NCI-H2081 (cell line): ENCODE measurements around the gene AFAP1.

Source experiments
- DNase-seq, 2 experiments: peaks; one replicate each; lab custom pipeline; 2025; lab: John Stamatoyannopoulos, UW

The AFAP1 gene

DNA sequence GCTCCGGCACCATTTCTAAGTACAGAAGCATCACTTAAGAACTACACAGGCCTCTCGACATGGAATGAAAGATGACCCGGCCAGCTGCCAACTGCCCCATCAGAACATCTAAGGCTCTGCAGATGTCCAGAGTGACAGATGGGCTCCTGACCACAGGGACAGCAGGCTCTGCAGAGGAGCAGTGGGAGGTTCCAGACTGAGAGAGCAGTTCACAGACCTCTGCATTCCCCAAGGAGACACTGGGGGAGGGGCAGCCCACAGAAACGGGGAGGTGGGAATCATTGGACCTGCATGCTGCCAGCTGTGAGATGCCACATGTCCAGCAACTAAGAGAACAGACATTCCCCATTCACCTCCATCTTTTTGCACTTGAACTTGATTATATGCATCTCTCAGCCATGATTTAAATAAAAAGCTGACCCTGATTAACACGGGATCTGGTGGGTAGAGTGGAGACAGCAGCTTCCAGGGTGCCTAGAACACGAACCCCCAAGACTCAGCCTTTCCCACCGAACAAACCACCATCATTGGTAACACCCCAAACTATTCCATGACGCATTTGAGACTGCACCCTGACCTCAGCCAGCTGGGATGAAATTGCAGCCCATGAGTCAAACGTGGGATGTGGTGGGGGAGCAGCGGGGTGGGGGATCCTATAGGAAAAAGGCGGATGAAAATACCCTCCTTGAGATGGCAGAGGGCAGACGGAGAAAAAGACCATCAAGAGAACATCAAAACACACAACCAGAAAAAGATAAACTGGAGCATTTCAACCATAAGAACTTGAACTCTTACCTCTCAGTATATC lies 47.2 kb downstream of the AFAP1 start:
- DNase-seq, result no peak

DNA sequence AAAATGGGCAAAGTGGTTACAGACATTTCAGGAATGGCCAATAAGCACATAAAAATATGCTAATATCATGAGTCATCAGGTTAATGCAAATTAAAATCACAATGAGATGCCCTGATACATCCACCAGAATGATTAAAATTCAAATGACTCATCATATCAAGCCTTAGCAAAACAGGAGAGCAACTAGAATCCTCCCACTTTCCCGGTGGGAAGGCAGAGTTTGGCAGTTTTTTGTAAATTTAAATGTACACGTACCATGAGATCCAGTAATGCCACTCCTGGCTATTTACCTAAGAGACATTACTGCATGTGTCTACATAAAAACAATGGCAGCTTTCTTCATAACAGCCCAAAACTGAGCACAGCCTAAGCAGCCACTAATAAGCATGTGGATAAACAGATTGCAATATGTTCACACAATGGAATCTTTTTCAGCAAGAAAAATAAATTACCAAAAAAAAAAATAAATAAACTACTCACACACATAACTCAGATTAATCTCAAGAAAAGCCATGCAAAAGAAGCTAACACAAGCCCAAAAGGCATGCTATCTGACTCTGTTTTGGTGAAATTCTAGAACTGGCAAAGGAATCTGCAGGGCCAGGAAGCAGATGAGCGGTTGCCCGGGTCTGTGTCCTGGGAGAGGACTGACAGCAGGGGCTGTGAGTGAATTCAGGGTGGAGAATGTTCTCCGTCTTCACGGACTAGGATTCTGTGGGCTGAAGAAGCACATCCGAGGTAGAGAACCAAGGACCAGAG lies 48.8 kb downstream of the AFAP1 start:
- DNase-seq, result peak in 1 of 2 experiments; percentile 41

DNA sequence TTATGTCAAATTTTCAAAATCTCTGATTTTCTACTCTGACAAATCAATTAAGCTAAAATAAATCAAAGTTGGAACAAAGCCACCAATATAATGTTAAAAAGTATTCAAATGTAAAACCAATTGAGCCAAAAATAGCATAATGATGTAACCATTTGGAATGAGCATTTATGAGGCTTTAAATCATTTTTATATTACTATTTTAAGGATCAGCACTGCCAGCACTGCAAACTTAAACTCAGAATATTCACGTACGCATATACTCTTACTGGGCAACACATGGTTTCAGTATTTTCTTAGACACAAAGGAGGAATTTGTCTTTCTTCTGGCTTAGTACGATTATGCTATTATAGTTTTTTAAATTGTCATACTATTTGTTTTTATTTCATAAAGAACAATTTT lies 52.2 kb downstream of the AFAP1 start:
- no peak for DNase-seq

DNA sequence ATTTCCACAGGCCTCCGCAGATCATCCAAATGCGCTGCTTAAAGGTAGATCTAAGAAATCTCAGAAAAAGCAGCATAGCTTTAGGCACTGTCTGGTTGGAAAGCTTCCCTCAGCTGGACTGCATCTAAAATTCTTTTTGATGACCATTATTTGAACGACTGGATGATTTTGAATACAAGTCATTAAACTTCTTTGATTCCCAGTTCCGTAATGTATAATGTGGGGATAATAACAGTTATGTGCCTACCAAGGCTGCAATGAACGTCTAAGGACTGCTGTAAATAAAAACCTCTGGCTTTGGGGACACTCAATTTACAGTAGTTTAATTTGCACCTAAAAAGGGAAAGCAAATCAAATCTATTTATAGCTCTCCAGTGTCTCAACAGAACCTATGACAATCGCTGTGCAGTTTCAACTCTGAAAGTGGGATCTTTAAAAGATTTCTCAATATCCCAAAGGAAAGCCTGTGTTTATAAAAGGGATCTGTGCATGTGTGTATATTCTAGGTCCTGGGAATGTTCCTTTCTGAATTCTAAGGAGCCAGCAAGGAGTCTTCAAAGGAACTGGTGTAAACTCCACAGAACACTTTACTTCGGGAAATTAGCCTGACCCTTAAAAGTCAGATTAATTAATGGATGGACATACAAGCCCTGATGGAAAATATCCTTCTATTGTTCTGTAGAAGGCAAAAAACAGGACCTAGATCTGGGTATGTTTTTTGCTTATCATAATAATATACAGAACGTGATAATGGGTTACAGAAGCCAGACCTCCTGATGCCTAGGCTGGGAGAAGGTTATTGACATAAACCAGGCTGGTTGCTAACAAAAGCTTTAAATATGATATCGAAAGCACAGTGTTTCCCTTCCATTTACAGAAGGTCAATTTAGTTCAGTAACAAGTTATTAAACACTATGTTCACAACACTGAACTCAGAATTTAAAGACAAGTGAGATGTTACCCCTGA lies 53.4 kb downstream of the AFAP1 start:
- DNase-seq, result peak in 1 of 2 experiments; percentile 27

DNA sequence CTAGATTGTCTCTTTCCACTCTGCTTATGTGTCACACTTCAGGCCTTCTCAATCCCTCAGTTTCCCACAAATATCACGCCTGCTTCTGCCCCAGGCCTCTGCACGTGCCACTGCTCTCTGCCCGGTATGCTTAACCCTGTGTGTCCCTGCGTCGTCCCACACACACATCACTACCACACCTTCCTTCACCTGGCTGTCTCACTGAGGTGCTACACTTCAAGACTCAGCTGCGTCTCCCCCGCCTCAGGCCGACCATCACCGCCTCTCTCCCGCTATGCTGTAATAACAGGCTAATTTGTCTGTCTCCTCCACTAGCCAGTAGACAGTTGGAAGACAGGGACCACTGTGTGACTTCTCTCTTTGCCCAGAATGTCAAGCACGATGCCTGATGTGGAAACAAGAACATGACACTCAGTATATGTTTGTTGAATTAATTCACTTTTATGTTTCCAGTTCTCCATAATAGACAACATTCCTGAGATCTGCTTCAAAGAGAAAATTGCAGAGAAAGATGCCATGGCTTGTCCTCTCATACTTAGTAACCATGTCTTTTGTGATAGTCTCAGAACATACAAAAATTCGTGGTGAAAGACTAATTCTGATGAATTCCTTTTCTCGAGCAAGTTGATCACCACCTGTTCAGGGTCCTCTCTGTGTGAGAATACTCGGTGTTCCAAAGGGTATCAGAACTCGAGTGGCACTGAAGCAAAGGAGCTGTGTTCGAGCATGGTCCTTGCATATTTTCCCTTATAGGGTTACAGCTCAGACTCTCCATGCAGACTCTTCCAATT lies 54.2 kb downstream of the AFAP1 start:
- no peak for DNase-seq

DNA sequence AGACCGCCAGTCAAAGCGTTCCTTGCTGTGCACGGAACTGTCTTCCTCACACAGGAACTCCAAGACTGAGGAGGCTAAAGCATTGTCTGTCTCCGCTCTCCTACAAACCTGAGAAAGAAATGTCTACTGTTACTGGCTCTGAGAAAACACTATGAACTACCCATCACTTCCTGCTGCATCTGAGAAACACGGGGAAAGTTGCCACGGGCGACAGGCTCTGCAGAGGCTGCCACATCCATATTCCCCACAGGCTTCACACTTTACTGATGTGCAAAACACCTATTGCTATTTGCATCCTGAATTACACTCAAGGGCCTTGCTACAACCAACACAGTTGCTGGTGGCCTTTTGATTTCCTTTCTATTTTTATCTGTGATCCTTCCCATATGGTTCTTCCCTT lies 59.0 kb downstream of the AFAP1 start:
- DNase-seq, result no peak

DNA sequence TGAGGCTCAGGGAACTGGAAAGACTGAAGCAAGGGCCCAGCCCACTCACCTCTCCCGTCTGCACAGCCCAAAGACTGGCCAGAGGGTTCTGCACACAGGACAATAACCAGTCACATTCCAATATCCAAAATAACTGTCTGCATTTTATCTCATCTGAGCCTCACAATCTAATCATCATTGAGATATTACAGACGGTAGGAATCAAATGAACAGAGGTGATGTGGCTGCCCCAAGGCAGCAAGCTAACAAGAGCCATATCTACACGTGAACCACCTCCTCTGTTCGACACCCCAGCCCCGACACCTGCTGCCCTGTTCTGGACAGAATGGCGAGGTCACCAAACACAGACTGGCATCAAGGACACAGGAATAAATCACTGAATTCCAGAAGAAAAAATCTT lies 60.5 kb downstream of the AFAP1 start:
- DNase-seq, result no peak

DNA sequence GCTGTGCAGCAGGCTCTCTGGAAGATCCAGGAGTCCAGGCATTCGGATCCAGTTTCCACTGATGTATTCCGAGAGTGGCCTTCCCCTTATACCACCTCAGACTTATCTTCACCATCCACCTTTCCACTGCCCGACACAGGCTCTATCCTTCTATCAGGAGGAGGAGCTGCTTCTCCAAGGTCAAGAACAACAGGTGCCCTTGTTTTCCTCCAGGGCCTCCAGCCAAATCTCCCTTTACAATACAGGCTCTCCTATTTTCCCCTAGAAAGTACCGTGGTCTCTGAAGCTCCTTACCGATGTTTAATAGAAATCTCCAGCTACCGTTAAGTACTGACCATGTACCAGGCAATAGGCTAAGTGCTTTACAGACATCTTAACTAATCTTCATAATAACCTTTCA lies 61.3 kb downstream of the AFAP1 start:
- no peak for DNase-seq

DNA sequence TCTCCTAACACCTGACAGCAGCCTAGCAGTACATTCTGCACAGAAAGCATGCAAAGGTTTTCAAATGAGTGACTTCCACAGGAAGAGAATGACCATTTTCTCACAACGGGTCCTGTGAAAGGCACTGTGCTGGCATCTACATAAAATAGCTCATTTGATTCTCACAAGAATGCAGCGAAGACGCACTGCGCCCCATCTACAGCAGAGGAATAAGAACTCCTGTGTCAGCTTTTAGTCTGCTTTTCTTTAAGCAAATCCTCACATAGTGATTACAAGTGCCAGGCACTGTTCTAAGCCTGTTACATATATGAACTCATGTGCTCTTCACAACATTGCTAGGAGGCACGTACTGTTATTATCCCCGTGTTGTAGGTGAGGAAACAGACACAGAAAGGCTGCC lies 62.5 kb downstream of the AFAP1 start:
- no peak for DNase-seq

DNA sequence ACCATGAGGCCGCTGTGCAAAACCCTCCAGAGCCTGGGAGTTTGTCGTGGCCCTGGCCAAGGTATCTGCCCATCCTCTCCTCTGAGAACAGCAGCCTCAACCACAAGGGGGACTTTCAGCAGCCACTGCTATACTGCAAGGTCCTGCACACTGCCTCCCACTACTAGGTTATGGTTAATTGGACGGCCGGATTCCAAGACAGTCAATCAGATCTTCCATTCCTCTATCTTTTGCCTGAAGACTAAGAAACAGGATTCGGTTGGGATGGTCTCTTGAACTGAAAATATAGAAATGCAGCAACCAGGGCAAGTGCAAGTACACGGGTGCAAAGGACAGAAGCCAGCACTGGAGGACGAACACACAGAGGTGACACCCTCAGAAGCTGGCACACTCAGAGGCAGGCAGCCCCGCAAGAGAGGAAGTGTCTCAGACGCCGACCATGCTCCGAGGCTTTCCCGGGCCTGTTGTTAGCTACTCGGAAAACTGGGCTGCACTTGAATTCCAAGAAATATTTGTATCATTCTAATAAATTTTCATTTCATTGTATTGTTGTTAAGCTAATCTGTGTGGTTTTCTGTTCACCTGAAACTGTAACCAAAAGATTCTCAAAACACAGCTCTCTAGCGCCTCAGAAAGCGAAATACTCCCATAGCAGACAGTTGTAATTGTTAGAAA lies 63.3 kb downstream of the AFAP1 start:
- DNase-seq, result no peak

DNA sequence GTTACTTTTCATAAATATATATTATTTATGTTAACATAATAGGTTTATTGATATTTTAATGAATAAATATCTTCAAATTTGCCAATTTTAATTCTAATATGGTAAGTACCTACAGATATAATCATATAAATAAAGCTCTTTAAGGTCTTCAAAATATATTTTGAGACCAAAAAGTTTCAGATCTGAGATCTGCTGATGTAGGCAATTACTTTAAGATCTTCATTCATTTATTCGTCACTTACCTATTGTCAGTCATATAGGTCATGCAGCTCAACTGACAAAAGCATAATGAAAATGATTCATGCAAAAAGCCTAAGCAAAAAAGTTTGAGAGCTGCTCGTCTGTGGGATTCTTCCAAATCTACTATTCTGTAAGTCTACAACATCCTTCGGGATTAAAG lies 64.8 kb downstream of the AFAP1 start:
- DNase-seq, result no peak

DNA sequence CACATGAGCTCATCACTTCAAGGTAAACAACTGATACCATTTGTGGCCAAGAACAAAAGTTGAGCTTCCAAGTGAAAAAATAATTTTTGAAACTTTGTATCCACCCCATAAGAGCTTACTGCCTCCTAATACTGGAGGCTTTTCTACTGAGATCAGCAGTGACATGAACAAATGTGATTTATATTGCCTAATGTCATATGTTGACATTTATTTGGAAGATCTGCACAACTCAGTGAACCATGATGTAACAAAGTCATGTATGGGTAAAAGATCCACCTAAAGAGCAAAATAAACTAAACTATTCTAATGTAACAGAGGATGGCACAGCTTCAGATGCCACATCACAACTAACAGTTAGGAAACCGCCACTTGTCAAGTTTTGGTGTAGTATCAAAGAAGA lies 65.8 kb downstream of the AFAP1 start:
- DNase-seq, result no peak

DNA sequence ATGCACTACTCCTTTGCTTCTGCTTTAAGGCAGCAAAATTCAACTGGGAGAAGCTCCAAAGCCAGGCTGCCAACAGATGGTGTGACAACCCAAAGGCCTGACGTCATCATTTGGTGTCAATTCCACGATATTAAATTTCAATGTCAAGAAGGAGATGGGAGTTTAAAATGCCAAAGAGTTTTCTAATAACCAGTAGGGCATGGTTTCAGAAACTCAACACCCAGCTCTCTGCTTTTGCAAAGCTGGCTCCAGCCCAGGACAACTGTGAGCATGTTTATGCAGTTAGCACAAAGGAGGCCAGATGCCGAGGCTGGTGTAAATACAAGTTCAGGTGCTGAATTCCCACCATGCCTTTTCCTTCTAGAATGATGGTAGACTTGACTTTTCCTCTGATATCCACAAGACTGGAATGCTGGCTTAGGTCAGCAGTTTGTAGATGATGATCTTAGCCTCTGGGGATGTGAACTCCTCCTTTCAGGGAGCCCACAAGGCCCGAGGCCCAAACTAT lies 67.3 kb downstream of the AFAP1 start:
- peak; percentile 25 to 61 for DNase-seq

DNA sequence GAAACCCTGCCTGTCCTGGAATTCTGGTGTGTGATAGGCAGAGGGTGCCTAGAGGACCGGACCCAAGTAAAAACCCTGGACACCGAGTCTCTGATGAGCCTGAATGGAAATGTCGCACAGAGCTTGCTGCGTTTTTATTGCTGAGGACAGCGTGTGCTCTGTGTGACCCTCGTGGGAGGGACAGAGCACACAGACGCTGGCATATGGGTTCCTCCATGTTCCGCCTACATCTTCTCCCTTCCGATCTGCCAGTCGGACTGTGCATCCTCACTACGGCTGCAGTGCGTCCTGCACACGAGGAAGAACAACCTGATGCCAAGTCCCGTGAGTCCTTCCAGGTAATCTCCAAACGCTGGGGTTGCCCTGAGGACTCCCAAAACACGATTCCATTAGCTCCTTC lies 68.3 kb downstream of the AFAP1 start:
- DNase-seq, result no peak

DNA sequence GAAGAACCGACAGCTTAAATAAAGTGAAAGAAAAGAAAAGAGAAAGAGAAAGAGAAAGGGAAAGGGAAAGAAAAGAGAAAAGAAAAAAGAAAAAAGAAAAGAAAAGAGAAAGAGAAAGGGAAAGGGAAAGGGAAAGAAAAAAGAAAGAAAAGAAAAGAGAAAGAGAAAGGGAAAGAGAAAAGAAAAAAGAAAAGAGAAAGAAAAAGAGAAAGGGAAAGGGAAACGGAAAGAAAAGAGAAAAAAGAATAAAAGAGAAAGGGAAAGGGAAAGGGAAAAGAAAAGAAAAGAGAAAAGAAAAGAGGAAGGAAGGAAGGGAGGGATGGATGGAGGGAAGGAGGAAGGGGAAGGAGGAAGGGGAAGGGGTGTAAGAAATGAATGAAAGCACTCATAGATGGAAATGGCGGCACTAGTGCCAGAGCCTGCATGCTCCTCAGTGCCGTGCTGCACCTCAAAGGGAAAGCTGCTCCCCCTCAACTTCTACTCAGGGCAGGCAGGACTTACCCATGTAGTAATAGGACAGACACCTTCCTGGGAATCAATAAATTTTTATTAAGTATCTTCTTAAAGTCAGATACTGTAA lies 70.7 kb downstream of the AFAP1 start:
- no peak for DNase-seq

DNA sequence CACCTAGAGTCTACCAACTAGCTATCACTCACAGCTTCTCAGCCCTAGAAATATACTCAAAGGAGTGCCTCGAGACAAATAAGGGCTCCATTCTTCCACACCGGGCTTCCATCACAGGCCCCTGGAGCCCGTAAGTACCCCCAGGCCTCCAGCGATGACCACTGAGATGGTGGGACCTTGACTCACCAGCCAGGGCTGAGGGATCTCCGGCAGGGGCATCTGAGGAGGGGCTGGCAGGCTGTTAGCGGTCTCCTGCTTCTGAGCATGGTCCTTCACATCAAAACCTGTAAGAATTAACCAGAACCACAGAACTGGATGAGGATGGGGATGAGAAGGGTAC lies 71.3 kb downstream of the AFAP1 start:
- DNase-seq, result no peak

DNA sequence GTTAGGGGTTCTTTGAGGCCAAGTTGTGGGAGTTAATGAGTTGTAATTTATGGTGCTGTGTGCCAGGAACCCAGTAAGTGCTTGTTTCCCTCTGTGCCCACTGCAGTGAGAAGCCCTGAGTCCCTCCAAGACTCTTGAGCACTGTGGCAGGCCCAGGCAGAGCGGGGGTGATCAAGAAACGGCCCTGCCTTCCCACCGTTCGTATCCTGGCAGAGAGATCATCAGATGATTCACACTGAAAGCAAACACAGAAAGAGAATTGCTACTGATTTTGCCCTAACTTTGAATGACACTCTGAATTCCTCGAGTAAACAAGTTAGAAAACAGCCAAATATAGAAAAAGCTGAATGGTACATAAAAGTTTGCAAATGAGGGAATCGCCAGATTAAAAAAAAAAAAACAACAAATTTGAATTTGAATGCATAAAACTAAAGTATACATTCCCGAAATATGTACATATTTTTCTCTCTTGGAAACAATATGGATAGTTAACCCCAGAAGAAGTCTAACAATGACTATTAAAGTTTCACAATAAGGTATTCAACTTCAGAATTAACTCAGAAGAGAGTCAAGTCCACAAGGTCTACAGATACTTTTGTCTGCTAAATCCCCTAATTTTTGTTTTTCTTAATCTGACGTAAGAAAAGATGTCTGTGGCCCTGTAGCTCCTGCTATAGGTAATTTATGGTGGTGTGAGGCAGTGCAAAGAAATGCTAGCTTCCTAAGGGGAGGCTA lies 71.8 kb downstream of the AFAP1 start:
- no peak for DNase-seq

DNA sequence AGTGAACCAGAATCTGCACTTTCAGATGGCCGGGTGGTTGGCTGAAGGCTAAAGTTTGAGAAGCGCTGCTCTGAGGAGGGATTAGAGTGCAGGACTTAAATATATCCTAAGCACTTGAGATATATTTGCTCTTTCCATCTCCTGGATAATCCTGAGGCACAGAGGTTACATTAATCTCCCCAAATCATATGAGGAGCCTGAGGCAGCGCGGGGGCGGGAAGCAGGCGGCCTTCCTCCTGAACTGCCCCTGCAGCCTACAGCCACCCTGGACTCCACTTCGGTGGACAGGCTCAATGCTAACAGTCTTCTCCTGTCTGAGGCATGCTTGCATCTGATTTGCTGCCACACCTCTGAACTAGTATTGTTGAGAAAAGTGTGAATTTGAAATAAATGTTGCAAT lies 72.5 kb downstream of the AFAP1 start:
- no peak for DNase-seq

DNA sequence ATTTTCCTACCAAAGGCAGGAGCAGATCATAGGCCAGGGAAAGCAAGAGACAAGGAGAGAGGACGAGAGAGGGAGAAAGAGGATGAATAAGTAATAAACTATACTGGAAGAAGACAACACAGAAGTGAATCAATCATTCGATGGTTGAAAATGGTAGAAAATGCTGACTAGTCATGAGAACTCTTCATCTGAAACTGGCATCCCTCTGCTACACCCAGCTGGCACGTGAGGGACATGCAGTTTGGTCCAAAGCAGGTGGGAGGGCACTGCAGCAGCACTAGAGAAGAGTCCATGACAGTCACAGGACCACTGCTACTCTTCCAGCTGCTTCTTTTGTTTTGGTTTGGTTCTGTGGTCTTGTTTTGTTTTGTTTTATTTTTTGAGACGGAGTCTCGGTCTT lies 74.1 kb downstream of the AFAP1 start:
- DNase-seq, result no peak

DNA sequence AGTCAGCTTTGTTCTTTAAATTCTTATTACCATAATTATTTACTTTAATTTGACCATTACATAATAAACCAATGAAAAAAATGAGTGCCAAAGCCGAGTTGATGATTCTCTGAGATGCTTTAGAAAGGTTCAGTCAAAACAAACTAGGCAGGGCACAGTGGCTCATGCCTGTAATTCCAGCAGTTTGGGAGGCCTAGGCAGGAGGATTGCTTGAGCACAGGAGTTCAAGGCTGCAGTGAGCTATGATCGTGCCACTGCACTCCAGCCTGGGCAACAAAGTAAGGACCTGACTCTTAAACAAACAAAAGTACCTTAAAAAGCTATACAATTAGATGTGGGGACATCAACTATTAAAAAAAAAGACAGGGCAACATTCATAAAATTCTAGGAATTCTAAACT lies 75.0 kb downstream of the AFAP1 start:
- DNase-seq, result no peak
